GM19099 (cell line): ENCODE data around the gene EMP2.

Experiments used
- POLR2A ChIP-seq: IDR thresholded peaks from 3 replicates; pipeline ENCODE4 v1.6.1; 2011; ENCODE audit warnings: low read depth; ENCODE audit not compliant: insufficient read length; ENCODE audit errors: extremely low read depth

Gene EMP2

DNA sequence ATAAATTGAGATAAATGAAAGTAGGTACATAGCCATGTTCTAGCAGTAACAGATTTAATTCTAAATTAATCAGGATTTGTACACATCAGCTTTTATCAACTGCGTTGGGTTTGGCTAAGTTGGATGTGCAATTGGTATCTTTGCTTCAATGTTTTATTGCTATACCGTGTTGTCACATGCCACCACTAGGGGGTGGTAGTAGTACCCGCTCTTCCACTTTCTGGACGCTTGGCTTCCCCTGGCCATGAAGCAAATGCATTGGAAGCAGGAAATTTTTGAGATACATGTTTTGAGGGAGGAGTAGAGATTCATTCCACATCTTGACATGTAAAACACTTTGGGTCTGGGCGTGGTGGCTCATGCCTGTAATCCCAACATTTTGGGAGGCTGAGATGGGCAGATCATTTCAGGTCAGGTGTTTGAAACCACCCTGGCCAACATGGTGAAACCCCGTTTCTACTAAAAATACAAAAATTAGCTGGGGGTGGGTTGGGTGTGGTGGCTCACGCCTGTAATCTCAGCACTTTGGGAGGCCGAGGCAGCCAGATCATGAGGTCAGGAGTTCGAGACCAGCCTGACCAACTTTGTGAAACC, 58.6 kb downstream of the EMP2 start:
- TF ChIP-seq POLR2A, result no peak

- TF ChIP-seq POLR2A, result no peak
Observed at GRCh38 chr16:10520869-10521578, 59.4 kb downstream of the EMP2 start.

GRCh38 chr16:10519929-10520868, 60.2 kb downstream of the EMP2 start:
- no peak for TF ChIP-seq POLR2A

DNA sequence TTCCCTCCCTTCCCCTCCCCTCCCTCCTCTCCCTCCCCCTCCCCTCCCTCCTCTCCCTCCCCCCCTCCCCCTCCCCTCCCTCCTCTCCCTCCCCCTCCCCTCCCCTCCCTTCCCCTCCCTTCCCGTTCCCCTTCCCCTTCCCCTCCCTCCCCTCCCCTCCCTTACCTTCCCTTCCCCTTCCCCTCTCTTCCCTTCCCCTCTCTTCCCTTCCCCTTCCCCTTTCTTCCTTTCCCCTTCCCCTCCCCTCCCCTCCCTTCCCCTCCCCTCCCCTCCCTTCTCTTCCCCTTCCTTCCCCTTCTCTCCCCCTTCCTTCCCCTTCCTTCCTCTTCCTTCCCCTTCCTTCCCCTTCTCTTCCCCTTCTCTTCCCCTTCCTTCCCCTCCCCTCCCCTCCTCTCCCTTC, 61.1 kb downstream of the EMP2 start:
- TF ChIP-seq POLR2A, result no peak

GRCh38 chr16:10518479-10519041, 61.8 kb downstream of the EMP2 start:
- TF ChIP-seq POLR2A, result no peak

GRCh38 chr16:10517868-10518267, 62.5 kb downstream of the EMP2 start:
- TF ChIP-seq POLR2A, result no peak

GRCh38 chr16:10514369-10515055, 65.9 kb downstream of the EMP2 start:
- TF ChIP-seq POLR2A, result no peak

GRCh38 chr16:10511829-10512228, 68.6 kb downstream of the EMP2 start:
- no peak for TF ChIP-seq POLR2A

DNA sequence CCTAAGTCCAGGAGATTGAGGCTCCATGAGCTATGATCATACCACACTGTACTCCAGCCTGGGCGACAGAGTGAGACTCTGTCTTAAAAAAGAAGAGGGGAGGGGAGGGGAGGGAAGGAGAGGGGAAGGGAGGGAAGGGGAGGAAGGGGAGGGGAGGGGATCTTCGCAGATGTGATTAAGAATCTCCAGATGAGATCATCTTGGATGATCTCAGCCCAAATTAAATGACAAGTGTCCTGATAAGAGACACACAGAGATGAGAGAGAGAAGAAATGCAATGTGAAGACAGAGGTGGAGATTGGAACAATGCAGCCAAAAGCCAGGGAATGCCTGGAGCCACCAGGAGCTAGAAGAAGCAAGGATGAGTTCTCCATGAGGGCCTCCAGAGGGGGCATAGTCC, 70.1 kb downstream of the EMP2 start:
- no peak for TF ChIP-seq POLR2A

DNA sequence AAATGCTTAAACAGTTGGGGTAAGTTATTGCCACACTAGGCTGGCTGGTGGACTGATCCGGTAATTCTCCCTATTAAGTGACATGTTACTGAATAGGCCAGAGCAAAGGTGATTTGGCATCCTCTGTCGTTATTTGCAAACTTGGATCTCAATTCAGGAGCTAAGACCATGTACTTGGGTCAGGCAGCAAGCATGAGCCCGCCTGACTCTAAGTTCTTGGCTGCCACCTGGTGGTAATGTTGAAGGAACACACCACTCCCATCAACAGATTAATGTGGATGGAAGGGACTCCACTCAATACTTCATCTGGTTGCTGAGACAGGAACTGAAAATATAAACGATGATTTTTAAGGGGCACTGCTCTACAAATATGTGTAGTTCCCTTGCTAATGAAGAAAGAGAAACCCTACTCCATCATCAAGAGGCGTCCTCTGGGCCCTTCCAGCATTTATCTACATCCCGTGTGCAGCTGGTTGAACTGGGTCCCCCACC, 70.8 kb downstream of the EMP2 start:
- no peak for TF ChIP-seq POLR2A

DNA sequence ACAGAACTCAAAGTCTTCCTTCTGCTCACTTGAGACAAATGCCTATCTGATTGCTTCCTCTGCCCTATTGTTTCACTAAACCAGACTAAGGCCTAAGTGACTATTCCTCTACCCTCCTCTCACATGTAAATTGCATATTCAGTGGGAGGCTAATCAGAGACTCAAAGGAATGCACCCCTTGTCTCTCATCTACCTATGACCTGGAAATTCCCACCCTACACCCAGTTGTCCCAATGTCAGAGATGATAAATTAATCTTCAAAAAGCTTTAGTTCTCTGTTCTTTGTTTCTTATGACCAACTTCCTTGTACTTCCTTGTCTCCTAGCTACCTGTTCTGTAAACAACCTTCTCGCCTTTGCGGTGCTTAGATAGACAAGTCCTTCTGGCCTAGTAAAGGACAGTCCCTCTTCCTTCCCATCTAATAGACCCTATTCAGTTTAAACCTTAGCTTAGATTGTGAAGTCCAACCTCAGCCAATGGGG, 76.0 kb downstream of the EMP2 start:
- no peak for TF ChIP-seq POLR2A

GRCh38 chr16:10502776-10503175, 77.6 kb downstream of the EMP2 start:
- no peak for TF ChIP-seq POLR2A

DNA sequence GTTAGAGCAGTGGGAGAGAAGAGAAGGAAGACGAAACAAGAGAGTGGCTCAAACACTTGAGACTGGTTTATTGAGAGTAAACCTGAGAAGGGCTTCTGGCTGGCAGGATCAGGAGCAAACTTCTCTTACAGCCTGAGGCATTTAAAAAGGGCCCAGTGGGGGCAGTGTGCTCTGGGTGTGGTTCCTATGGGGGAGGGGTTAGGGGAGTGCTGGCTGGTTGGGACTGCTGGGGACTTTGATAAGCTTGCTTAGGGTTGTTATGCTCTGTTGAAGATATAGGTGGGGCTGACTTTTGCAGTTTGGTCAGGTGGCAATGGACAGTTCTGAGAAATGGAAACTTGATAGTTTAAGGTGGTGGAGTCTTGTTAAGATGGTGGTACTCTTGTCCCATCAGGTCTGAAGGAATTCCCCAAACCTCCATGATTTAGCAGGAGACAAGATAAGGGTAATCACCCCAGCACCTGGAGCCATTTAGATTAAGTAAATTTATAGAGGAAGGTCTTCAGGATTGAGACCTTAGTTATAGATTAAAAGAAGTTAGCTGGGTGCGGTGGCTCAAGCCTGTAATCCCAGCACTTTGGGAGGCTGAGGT, 79.3 kb downstream of the EMP2 start:
- TF ChIP-seq POLR2A, result no peak

GRCh38 chr16:10500582-10500981, 79.8 kb downstream of the EMP2 start:
- no peak for TF ChIP-seq POLR2A
